Esophagus mucosa (tissue), 1 donor: ENCODE results near the gene LYPD3. TPM values are rescaled to one million over a fixed set of nuclear protein-coding genes. Genes with fewer than 3 reads are reported as not detected.
"Not testable (repeated sequence)": the region's sequence is repeated elsewhere in the genome, so short reads cannot be mapped to it uniquely, and the experiment has no call there.

Source experiments
- ATAC-seq: fragments of 200-7000 bp; cut with Tn5 transposase; one replicate; pipeline ENCODE4 v1.9.1; 2020
- total RNA-seq: library from RNA; stranded (reverse); gene quantifications from one replicate; pipeline ENCODE4 v1.2.4, GENCODE V29; 2023
- donor health status: DM: yes; HTN: yes; CAD: no.

The LYPD3 gene
- 739 TPM for total RNA-seq

- ATAC-seq, result peak; percentile 63
Observed at GRCh38 chr19:43465468-43466120, at the start of gene LYPD3. TSS of gene LYPD3 (minus strand) at chr19:43465608. CDS start at chr19:43465571, 37 bp downstream.

GRCh38 chr19:43512399-43512798, 47.0 kb upstream of the LYPD3 start:
- ATAC-seq, result not testable (repeated sequence)

- peak; percentile 35 for ATAC-seq
Observed at GRCh38 chr19:43511324-43511723, 45.9 kb upstream of the LYPD3 start.

GRCh38 chr19:43510713-43511112, 45.3 kb upstream of the LYPD3 start:
- ATAC-seq, result no peak

GRCh38 chr19:43507880-43508279, 42.5 kb upstream of the LYPD3 start:
- ATAC-seq, result no peak

- ATAC-seq, result no peak
Observed at GRCh38 chr19:43506629-43507028, 41.2 kb upstream of the LYPD3 start.

GRCh38 chr19:43505941-43506340, 40.5 kb upstream of the LYPD3 start:
- no peak for ATAC-seq

GRCh38 chr19:43505186-43505456, 39.7 kb upstream of the LYPD3 start:
- no peak for ATAC-seq

GRCh38 chr19:43504426-43505185, 39.2 kb upstream of the LYPD3 start, which contains the start of gene PHLDB3:
TSS of gene PHLDB3 (minus strand) at chr19:43504746. CDS start at chr19:43504118, 628 bp downstream.
- peak; percentile 66 for ATAC-seq

GRCh38 chr19:43503501-43504425, 38.4 kb upstream of the LYPD3 start:
- peak; percentile 95 for ATAC-seq

- no peak for ATAC-seq
Observed at GRCh38 chr19:43502419-43502976, 37.1 kb upstream of the LYPD3 start.

- ATAC-seq, result no peak
Observed at GRCh38 chr19:43501661-43502418, 36.4 kb upstream of the LYPD3 start.

- no peak for ATAC-seq
Observed at GRCh38 chr19:43499042-43499441, 33.6 kb upstream of the LYPD3 start.

GRCh38 chr19:43498233-43498842, 32.9 kb upstream of the LYPD3 start:
- no peak for ATAC-seq

GRCh38 chr19:43496960-43497359, 31.6 kb upstream of the LYPD3 start:
- no peak for ATAC-seq

GRCh38 chr19:43495082-43495481, 29.7 kb upstream of the LYPD3 start:
- ATAC-seq, result peak; percentile 12

GRCh38 chr19:43490759-43491158, 25.4 kb upstream of the LYPD3 start:
- no peak for ATAC-seq

GRCh38 chr19:43489979-43490599, 24.7 kb upstream of the LYPD3 start:
- no peak for ATAC-seq

GRCh38 chr19:43489310-43489709, 23.9 kb upstream of the LYPD3 start:
- ATAC-seq, result no peak

GRCh38 chr19:43488179-43488578, 22.8 kb upstream of the LYPD3 start:
- no peak for ATAC-seq

GRCh38 chr19:43486412-43486811, 21.0 kb upstream of the LYPD3 start:
- ATAC-seq, result peak; percentile 34
